ENCODE data around the gene DCAF5.

DNA sequence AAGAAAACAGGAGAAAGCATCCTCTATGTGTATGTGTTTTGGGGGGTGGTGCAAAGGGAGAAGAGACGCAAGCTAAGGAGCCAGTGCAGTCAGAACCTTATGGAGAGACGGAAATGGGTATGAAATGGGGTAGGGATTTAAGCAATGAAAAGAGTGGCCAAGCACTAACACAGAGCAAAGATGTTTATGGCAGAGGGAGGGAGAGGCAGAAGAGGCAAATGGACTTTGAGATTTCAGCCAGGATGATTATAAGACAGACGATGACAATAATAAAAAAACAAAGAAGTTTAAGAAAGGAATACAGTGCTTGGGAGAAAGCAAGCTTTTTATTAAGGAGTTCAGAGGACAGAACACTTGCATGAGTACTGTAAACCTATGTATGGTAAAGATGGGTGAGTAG lies 44.6 kb downstream of the DCAF5 start:
- no peak for TF ChIP-seq POLR2A (IDR thresholded peaks at IDR 0.05; ENCODE audit: low read length)
- TF ChIP-seq GATA1 (IDR thresholded peaks at IDR 0.05; ENCODE audit: low read depth, low read length): no peak
